Hepatocyte (in vitro differentiated cells): ENCODE results near the gene SYNDIG1.

ENCODE experiments used
- CTCF ChIP-seq: fragments of 200-600 bp; sonication (generic); IDR thresholded peaks from 2 replicates; pipeline ENCODE4 v1.5.1; 2016; ENCODE audit warnings: antibody characterized with exemption, mild to moderate bottlenecking; ENCODE audit not compliant: poor library complexity
- EZH2 ChIP-seq: fragments of 200-600 bp; sonication (generic); IDR thresholded peaks from 2 replicates; pipeline ENCODE4 v1.6.1; 2016; ENCODE audit warnings: antibody characterized with exemption, mild to moderate bottlenecking, borderline replicate concordance
- EZH2phosphoT487 ChIP-seq: fragments of 200-600 bp; sonication (generic); IDR thresholded peaks from one replicate; pipeline ENCODE4 v1.6.1; 2018; ENCODE audit warnings: antibody characterized with exemption, mild to moderate bottlenecking, low read depth, moderate library complexity; ENCODE audit not compliant: unreplicated experiment, severe bottlenecking

DNA sequence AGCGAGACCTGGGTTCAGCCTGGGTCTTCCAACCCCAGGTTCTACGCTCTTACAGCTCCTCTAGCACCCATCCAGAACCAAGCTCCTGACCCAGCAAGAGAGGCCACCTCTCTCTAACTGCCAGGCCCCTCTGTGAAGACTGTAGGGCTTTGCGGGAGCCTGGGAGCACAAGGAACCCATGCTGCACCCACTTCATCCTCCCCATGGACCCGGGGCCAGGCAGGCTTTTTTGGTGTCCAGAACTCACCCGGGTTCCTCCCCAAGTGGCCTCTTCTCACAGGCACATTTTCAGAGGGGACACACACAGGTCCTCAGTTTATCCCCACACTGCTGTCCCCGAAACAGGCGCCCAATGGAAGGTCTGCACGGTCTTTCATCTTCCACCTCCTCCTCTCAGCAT is 145.9 kb downstream of the SYNDIG1 start:
- TF ChIP-seq CTCF (no peak), EZH2 (no peak), EZH2phosphoT487 (no peak)
